HTR-8/SVneo (cell line): ENCODE data around the gene ITGA5.

Experiments
- DNase-seq: peaks from one replicate; pipeline ENCODE4 v3.0.0; 2011; ENCODE audit warnings: low spot score, mixed read lengths; ENCODE audit not compliant: insufficient read length
- FAIRE-seq: peaks from 2 replicates; lab custom pipeline; 2011; peaks lifted over from hg19 to GRCh38; lab: Jason Lieb, UNC

The ITGA5 gene

GRCh38 chr12:54431911-54432814 is 13.1 kb upstream of the ITGA5 start:
- FAIRE-seq (no peak), DNase-seq (no peak)

- DNase-seq (no peak), FAIRE-seq (no peak)
Measured at GRCh38 chr12:54430471-54431069, 11.5 kb upstream of the ITGA5 start.

DNA sequence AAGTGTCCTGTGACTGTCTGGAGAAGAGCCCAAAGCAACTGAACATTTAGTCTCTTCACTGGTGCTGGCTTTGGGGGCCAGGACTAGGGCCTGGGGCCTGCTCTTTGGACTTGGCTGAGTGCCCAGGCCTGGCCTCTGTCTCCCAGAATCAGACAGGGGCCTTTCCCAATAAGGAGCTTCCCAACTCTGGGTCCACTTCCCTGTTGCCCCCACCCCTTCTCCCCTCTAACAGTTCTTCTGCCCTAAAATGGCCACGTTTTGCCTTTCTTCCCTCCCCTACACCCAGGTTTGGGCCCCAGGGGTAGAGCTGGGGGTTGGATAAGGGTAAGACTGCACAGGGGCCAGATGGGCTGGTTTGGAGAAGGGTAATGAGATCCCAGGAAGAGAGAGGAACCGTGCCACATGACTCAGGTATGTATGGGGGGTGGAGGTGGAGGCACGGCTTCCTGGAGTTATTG is 10.0 kb upstream of the ITGA5 start:
- no peak for FAIRE-seq
- DNase-seq, result no peak

DNA sequence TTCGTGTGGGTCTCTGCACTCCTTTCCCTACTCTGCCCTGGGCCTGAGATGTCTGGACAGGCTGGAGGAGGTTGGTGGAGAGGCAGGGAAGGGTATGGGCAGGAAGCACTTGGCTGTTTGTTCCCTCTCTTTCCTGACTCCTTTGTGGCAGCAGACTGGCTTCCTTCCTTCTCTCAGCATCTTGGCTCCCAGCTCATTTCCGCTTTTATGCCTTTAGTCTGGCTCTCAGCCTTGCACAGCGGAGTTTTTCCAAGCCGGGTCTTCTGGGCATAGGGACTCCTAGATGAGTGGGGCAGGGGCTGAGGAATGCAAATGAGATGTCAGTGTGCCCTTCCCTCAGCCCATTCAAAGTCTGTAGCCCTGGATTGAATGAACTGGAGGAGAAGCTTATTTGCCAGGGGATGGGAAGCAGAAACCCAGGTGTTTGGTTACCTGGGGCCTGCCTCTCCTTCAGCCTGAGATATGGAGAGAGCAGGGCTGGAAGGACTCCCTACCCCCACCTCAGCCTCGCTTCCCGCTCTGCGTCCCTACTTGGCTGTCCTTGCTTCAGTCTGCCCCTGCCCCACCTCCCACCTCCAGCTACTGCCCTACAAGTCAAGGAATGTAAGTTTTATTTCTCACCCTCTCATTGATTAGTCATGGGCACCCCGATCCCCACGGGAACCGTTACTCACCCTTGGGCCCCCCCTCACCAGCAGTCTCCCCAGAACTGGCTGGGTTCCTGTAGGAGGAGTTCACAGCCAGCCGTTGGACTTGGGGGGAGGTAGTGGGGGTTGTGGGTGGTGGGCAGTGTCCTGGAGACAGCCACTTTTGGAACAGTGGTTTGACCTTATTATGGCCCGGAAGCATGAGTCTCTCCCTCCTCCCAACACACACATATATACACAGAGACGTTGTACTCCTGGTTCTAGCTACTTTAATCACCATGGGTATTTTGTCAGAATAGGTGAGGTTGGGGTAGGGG is 9.3 kb upstream of the ITGA5 start:
- FAIRE-seq (no peak), DNase-seq (peak; percentile 45)

DNA sequence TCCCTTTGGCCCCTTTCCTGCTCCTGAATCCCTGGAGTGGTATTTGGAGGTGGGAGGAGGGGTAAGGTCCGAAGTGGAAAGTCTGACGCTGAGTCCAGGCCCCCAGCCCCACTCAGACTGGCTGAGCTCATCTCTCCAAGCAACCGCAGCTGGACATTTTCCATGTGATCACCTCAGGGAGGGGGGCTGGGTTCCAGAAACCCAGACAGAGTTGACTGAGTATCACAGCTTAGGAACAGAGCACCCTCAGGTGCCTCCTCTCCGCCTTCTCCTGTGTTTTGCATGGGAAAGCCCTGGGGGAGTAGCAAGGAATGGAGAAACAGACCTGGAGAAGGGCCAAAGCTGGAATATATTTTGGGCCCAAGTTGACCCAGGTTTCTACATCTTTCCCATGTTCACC is 8.0 kb upstream of the ITGA5 start:
- no peak for FAIRE-seq

GRCh38 chr12:54426690-54427089 is 7.6 kb upstream of the ITGA5 start:
- FAIRE-seq, result no peak
- no peak for DNase-seq

More for the DNA sequence above, 8.0 kb upstream of the ITGA5 start:
- no peak for DNase-seq

DNA sequence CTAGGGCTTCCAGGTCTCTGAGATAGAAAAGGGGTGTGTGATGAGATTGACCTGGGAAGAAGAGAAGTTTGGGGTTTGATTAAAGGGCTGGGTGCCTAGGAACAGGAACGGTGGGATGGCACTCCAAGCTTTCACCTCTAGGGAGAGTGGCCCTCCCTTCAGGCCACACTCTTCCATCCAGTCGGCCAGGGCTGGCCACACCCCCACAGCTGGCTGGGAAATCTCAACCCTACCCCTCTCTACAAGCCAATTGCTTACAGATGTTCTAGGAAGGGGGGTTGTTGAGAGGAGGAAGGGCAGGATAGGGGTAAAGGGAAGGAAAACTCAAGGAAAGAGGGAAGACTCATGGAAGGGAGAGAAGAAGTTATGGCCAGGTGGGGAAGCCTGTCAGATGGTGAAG is 6.6 kb upstream of the ITGA5 start:
- DNase-seq (no peak), FAIRE-seq (no peak)

GRCh38 chr12:54424224-54424623 is 5.2 kb upstream of the ITGA5 start:
- DNase-seq (no peak), FAIRE-seq (no peak)

DNA sequence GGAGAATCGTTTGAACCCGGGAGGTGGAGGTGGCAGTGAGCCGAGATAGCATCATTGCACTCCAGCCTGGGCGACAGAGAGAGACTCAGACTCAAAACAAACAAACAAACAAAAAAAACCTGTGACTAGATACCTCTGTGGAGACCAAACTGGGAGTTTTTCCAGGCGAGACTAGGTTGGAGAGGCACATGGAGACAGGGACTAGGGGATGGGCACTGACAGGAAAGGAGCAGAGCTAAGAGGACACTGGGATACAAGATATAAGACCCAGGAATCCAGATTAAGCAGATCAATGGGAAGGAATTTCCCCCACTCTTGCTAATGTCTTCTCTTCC is 4.7 kb upstream of the ITGA5 start:
- DNase-seq (no peak), FAIRE-seq (no peak)

- no peak for FAIRE-seq
- DNase-seq, result no peak
Measured at GRCh38 chr12:54421879-54422250, 2.8 kb upstream of the ITGA5 start.

GRCh38 chr12:54421175-54421878 is 2.3 kb upstream of the ITGA5 start:
- no peak for DNase-seq
- no peak for FAIRE-seq

- DNase-seq, result no peak
Measured at GRCh38 chr12:54420766-54421144, 1.7 kb upstream of the ITGA5 start.

DNA sequence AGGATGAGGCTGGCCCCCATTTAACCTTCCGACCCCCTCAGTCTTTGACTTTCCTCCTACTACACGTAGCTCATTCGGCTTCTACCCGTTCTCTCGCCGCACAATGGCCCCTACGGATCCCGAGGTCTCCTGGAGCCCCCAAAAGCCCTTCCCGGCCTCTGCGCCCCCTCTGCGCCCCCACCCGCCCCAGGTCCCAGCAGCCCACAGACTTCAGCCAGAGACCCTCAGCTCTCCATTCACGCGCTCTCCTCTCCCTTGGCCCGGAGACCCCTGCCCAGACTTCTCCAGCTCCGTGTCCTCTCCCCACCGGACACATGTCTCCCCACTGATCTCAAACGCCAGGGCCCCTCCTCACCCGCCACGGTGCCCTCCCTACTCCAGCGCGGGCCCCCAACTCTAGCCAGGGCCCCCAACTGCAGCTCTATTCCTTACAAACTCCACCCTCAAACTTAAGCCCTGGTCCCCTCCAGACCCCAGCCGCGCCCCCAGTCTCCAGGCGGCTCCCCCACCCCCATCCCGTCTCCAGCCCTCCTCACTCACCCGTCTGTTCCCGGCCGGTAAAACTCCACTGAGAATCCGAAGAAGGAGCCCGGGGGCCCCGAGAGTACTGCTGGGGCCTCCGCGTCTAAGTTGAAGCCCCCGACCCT is 502 bp downstream of the ITGA5 start:
- DNase-seq (no peak), FAIRE-seq (no peak)

More at GRCh38 chr12:54420766-54421144, 1.7 kb upstream of the ITGA5 start:
- FAIRE-seq, result no peak

GRCh38 chr12:54417712-54418440 is 1.2 kb downstream of the ITGA5 start:
- no peak for DNase-seq
- FAIRE-seq, result no peak

GRCh38 chr12:54416687-54417603 is 2.1 kb downstream of the ITGA5 start:
- DNase-seq (no peak), FAIRE-seq (no peak)

GRCh38 chr12:54415221-54415929 is 3.7 kb downstream of the ITGA5 start:
- DNase-seq (no peak), FAIRE-seq (no peak)
